Progenitor cell of endocrine pancreas (in vitro differentiated cells): ENCODE data around the gene PLLP. TPM values are rescaled to one million over a fixed set of nuclear protein-coding genes. Genes with fewer than 3 reads are reported as not detected.

ENCODE experiments used
- DNase-seq: peaks from one replicate; pipeline ENCODE4 v3.0.0; 2021; ENCODE audit warnings: low spot score; ENCODE audit not compliant: unreplicated experiment
- H3K27ac Mint-ChIP-seq: 2 replicates; pipeline ENCODE4 v1.8.0; 2021; ENCODE audit warnings: mild to moderate bottlenecking, moderate library complexity, mixed read lengths
- H3K27me3 Mint-ChIP-seq: 2 replicates; pipeline ENCODE4 v1.8.0; 2021; ENCODE audit warnings: mixed read lengths
- H3K36me3 Mint-ChIP-seq: 2 replicates; pipeline ENCODE4 v1.8.0; 2022; ENCODE audit warnings: mixed read lengths; ENCODE audit not compliant: insufficient read depth
- H3K4me1 Mint-ChIP-seq: 2 replicates; pipeline ENCODE4 v1.8.0; 2021; ENCODE audit warnings: low read depth, mixed read lengths
- H3K4me3 Mint-ChIP-seq: 2 replicates; pipeline ENCODE4 v1.8.0; 2021; ENCODE audit warnings: low read depth, mild to moderate bottlenecking, moderate library complexity, mixed read lengths
- H3K9me3 Mint-ChIP-seq: 2 replicates; pipeline ENCODE4 v1.8.0; 2021; ENCODE audit warnings: low read depth, mixed read lengths
- CTCF ChIP-seq: fragments of 200-600 bp; sonication (generic); IDR thresholded peaks from one replicate; pipeline ENCODE4 v1.5.0; 2021; ENCODE audit warnings: antibody characterized with exemption, mild to moderate bottlenecking; ENCODE audit not compliant: unreplicated experiment
- total RNA-seq: library from RNA; stranded (reverse); gene quantifications from 2 replicates; pipeline ENCODE4 v1.2.1, GENCODE V29; 2021

Gene PLLP
- total RNA-seq, 1 donor from 2014 or later: 2.9 TPM

GRCh38 chr16:57314161-57314785 lies 29.8 kb upstream of the PLLP start:
- H3K4me1 Mint-ChIP-seq: no peaks in the 10 kb centered on the region
- no peak for TF ChIP-seq CTCF
- no peaks in the 10 kb centered on the region for H3K9me3 Mint-ChIP-seq
- H3K36me3 Mint-ChIP-seq: no peaks in the 10 kb centered on the region
- no peak overlapping the region for H3K27ac Mint-ChIP-seq
- DNase-seq: no peak
- H3K4me3 Mint-ChIP-seq: no peak overlapping the region
- peaks cover 12% of the 10 kb centered on the region for H3K27me3 Mint-ChIP-seq

- Mint-ChIP-seq H3K4me1 (no peaks in the 10 kb centered on the region), H3K36me3 (no peaks in the 10 kb centered on the region), H3K4me3 (no peak overlapping the region), H3K27ac (no peak overlapping the region), H3K27me3 (peaks cover 12% of the 10 kb centered on the region), H3K9me3 (no peaks in the 10 kb centered on the region)
- TF ChIP-seq CTCF: no peak
- no peak for DNase-seq
These were observed 29.0 kb upstream of the PLLP start for GRCh38 chr16:57313509-57313908.

GRCh38 chr16:57310801-57311200 lies 26.3 kb upstream of the PLLP start:
- Mint-ChIP-seq H3K27ac (no peak overlapping the region), H3K36me3 (no peaks in the 10 kb centered on the region)

GRCh38 chr16:57308041-57308440 lies 23.6 kb upstream of the PLLP start:
- H3K9me3 Mint-ChIP-seq: no peaks in the 10 kb centered on the region
- peaks cover 5% of the 10 kb centered on the region for H3K27me3 Mint-ChIP-seq
- no peak overlapping the region for H3K27ac Mint-ChIP-seq
- peaks cover 6% of the 10 kb centered on the region for H3K4me1 Mint-ChIP-seq
- H3K36me3 Mint-ChIP-seq: no peaks in the 10 kb centered on the region
- no peak overlapping the region for H3K4me3 Mint-ChIP-seq
- DNase-seq: no peak
- no peak for TF ChIP-seq CTCF

More at GRCh38 chr16:57310801-57311200, 26.3 kb upstream of the PLLP start:
- no peak overlapping the region for H3K4me3 Mint-ChIP-seq
- H3K9me3 Mint-ChIP-seq: no peaks in the 10 kb centered on the region
- no peaks in the 10 kb centered on the region for H3K4me1 Mint-ChIP-seq
- no peak for DNase-seq
- H3K27me3 Mint-ChIP-seq: peaks cover 12% of the 10 kb centered on the region
- no peak for TF ChIP-seq CTCF

- TF ChIP-seq CTCF: no peak
- DNase-seq: no peak
- Mint-ChIP-seq H3K27me3 (peaks cover 4% of the 10 kb centered on the region), H3K27ac (no peak overlapping the region), H3K4me1 (peaks cover 8% of the 10 kb centered on the region), H3K9me3 (no peaks in the 10 kb centered on the region), H3K4me3 (no peak overlapping the region), H3K36me3 (no peaks in the 10 kb centered on the region)
These were observed 22.9 kb upstream of the PLLP start for GRCh38 chr16:57307365-57307764.
